GM12892 (cell line): ENCODE data around the gene PHF1.

Experiments used
- POLR2A ChIP-seq: IDR thresholded peaks from 2 replicates; pipeline ENCODE4 v1.6.1; 2011; ENCODE audit warnings: low read depth, low read length, control low read depth
- POLR2AphosphoS5 ChIP-seq: IDR thresholded peaks from 2 replicates; pipeline ENCODE4 v1.6.1; 2011; ENCODE audit warnings: low read depth, low read length, control low read depth
- TAF1 ChIP-seq: IDR thresholded peaks from 2 replicates; pipeline ENCODE4 v1.6.1; 2011; ENCODE audit warnings: low read depth, mild to moderate bottlenecking, control low read depth, low read length, borderline replicate concordance

DNA sequence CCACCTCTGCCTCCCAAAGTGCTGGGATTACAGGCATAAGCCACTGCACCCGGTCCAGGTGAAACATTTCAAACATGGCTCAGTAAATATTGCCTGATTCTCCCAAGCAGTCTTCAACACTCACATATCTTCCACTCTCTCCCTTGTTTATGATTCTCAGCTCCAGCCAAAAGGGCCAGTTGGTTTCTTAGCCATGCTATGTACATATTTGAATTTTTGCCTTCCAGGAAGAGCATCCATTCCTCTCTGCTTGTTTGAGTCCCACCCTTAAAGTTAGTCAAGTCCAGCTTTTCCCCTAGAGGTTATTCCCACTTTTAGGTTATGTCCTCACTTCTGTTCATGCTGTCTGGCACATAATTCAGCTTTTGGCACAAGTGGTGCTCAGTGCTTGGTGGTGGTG, 13.3 kb upstream of the PHF1 start:
- TF ChIP-seq POLR2A (no peak), POLR2AphosphoS5 (no peak), TAF1 (no peak)
